PC-3 (cell line): ENCODE data around the gene OTOA.

Experiments
- CTCF ChIP-seq: fragments of 300-600 bp; sonication (generic); conservative IDR thresholded peaks from 2 replicates; pipeline ENCODE4 v1.5.1; 2017; ENCODE audit warnings: antibody characterized with exemption, low read depth, mild to moderate bottlenecking, low read length
- EZH2 ChIP-seq: fragments of 300-600 bp; sonication (generic); IDR thresholded peaks from one replicate; pipeline ENCODE4 v1.6.1; 2017; ENCODE audit warnings: antibody characterized with exemption, mild to moderate bottlenecking, low read length; ENCODE audit not compliant: unreplicated experiment

DNA sequence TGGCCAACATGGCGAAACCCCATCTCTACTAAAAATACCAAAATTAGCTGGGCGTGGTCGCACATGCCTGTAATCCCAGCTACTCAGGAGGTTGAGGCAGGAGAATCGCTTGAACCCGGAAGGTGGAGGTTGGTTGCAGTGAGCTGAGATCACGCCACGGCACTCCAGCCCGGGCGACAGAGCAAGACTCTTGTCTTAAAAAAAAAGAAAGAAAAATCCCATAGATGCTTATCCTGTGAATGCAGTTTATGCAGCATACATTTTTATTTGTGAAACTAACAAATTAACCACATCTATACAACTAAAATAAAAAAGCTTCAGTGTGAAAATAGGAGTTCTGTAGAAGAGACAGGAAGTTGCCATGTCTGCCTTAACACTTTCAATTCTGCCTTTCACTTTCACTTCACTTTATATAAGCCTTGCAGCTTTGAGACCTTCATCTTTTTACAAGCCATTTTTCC is 18.5 kb upstream of the OTOA start:
- TF ChIP-seq CTCF (no peak), EZH2 (no peak)
